ENCODE data around the gene SLC43A1.

Gene SLC43A1

GRCh38 chr11:57527056-57527631 lies 11.6 kb upstream of the SLC43A1 start:
- peak; percentile 43 for DNase-seq (ENCODE audit: low spot score)

- DNase-seq (ENCODE audit: low spot score): no peak
Measured at GRCh38 chr11:57523419-57523818, 7.9 kb upstream of the SLC43A1 start.

- no peak for DNase-seq (ENCODE audit: low spot score)
Measured at GRCh38 chr11:57521116-57521515, 5.6 kb upstream of the SLC43A1 start.

- no peak for DNase-seq (ENCODE audit: low spot score)
Measured at GRCh38 chr11:57516061-57516443, 550 bp upstream of the SLC43A1 start.

- DNase-seq (ENCODE audit: low spot score): no peak
Measured at GRCh38 chr11:57514538-57515331, 767 bp downstream of the SLC43A1 start.

GRCh38 chr11:57513911-57514537 lies 1.5 kb downstream of the SLC43A1 start:
- DNase-seq (ENCODE audit: low spot score): no peak

- no peak for DNase-seq (ENCODE audit: low spot score)
Measured at GRCh38 chr11:57513452-57513795, 2.1 kb downstream of the SLC43A1 start.

- no peak for DNase-seq (ENCODE audit: low spot score)
Measured at GRCh38 chr11:57512646-57513451, 2.7 kb downstream of the SLC43A1 start.

GRCh38 chr11:57511741-57512430 lies 3.6 kb downstream of the SLC43A1 start:
- no peak for DNase-seq (ENCODE audit: low spot score)

- no peak for DNase-seq (ENCODE audit: low spot score)
Measured at GRCh38 chr11:57508341-57509170, 6.9 kb downstream of the SLC43A1 start.

GRCh38 chr11:57506522-57506921 lies 9.0 kb downstream of the SLC43A1 start:
- DNase-seq (ENCODE audit: low spot score): no peak

- no peak for DNase-seq (ENCODE audit: low spot score)
Measured at GRCh38 chr11:57504511-57504910, 11.0 kb downstream of the SLC43A1 start.

- no peak for DNase-seq (ENCODE audit: low spot score)
Measured at GRCh38 chr11:57502870-57503269, 12.6 kb downstream of the SLC43A1 start.

- DNase-seq (ENCODE audit: low spot score): no peak
Measured at GRCh38 chr11:57502376-57502775, 13.1 kb downstream of the SLC43A1 start.

- no peak for DNase-seq (ENCODE audit: low spot score)
Measured at GRCh38 chr11:57501953-57502352, 13.5 kb downstream of the SLC43A1 start.

GRCh38 chr11:57500926-57501325 lies 14.6 kb downstream of the SLC43A1 start:
- DNase-seq (ENCODE audit: low spot score): no peak

GRCh38 chr11:57500515-57500914 lies 15.0 kb downstream of the SLC43A1 start:
- no peak for DNase-seq (ENCODE audit: low spot score)

- no peak for DNase-seq (ENCODE audit: low spot score)
Measured at GRCh38 chr11:57499983-57500461, 15.5 kb downstream of the SLC43A1 start.

- DNase-seq (ENCODE audit: low spot score): peak; percentile 92
Measured at GRCh38 chr11:57499413-57499982, 16.0 kb downstream of the SLC43A1 start.

- DNase-seq (ENCODE audit: low spot score): no peak
Measured at GRCh38 chr11:57498540-57498939, 17.0 kb downstream of the SLC43A1 start.
